GM12873 (cell line): Measurements from ENCODE around the gene UBTF.

Experiments
- CTCF ChIP-seq: IDR thresholded peaks from 2 replicates; pipeline ENCODE4 v1.5.1; 2012; ENCODE audit warnings: low read depth, mild to moderate bottlenecking, moderate library complexity, low read length, control low read depth; ENCODE audit not compliant: insufficient read depth; ENCODE audit errors: missing control alignments

Gene UBTF

GRCh38 chr17:44176671-44177501, 42.6 kb downstream of the UBTF start:
- no peak for TF ChIP-seq CTCF

- TF ChIP-seq CTCF, result no peak
Measured at GRCh38 chr17:44176257-44176656, 43.2 kb downstream of the UBTF start.

GRCh38 chr17:44174427-44174826, 45.0 kb downstream of the UBTF start:
- TF ChIP-seq CTCF, result no peak

- TF ChIP-seq CTCF, result no peak
Measured at GRCh38 chr17:44171931-44172455, 47.5 kb downstream of the UBTF start.

GRCh38 chr17:44170499-44171201, 48.8 kb downstream of the UBTF start, which contains the start of gene ASB16:
Gene ASB16, plus strand, starts transcription at chr17:44170704. Its CDS starts 86 bp downstream, at chr17:44170790.
- no peak for TF ChIP-seq CTCF

GRCh38 chr17:44170135-44170498, 49.4 kb downstream of the UBTF start:
- TF ChIP-seq CTCF, result no peak

GRCh38 chr17:44167181-44167861, 52.2 kb downstream of the UBTF start:
- TF ChIP-seq CTCF, result no peak
